GM12891 (cell line): ENCODE measurements around the gene TAF4.

Experiments used
- PAX5 ChIP-seq: IDR thresholded peaks from 2 replicates; pipeline ENCODE4 v1.6.1; 2011; ENCODE audit warnings: low read length, moderate library complexity, mild to moderate bottlenecking; ENCODE audit not compliant: insufficient read depth, severe bottlenecking
- POLR2A ChIP-seq: IDR thresholded peaks from 2 replicates; pipeline ENCODE4 v1.6.1; 2011; ENCODE audit warnings: low read depth, low read length, control low read depth
- POLR2AphosphoS5 ChIP-seq: IDR thresholded peaks from 2 replicates; pipeline ENCODE4 v1.6.1; 2011; ENCODE audit warnings: low read depth, low read length, control low read depth
- POU2F2 ChIP-seq: IDR thresholded peaks from 2 replicates; pipeline ENCODE4 v1.6.1; 2011; ENCODE audit warnings: low read depth, mild to moderate bottlenecking, control low read depth, low read length, moderate library complexity
- SPI1 ChIP-seq: IDR thresholded peaks from 2 replicates; pipeline ENCODE4 v1.6.1; 2011; ENCODE audit warnings: low read depth, low read length, control low read depth
- TAF1 ChIP-seq: IDR thresholded peaks from 2 replicates; pipeline ENCODE4 v1.6.1; 2011; ENCODE audit warnings: low read depth, low read length, control low read depth

GRCh38 chr20:62089393-62089792, 23.7 kb upstream of the TAF4 start:
- no peak for TF ChIP-seq POLR2AphosphoS5
- no peak for TF ChIP-seq POLR2A
- no peak for TF ChIP-seq SPI1
- no peak for TF ChIP-seq TAF1
- no peak for TF ChIP-seq PAX5
- TF ChIP-seq POU2F2, result no peak
